Measurements from ENCODE around the gene ATXN1.

DNA sequence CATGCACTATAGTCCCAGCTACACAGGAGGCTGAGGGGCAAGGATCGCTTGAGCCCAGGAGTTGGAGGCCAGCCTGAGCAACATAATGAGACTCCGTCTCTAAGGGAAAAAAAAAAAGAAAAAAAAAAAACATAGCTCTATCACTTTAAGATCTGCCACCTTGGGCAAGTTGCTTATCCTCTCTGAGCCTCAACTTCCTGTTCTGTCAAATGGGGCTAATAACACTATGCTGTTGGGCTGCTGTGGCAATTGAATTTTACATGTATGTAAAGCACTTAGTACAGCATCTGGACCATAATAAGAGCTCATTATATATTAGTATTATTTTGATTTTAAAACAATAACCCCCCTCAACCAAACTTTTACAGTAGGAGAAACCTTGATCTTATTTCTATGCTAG, 141.5 kb downstream of the ATXN1 start:
- TF ChIP-seq, protein P1, sequence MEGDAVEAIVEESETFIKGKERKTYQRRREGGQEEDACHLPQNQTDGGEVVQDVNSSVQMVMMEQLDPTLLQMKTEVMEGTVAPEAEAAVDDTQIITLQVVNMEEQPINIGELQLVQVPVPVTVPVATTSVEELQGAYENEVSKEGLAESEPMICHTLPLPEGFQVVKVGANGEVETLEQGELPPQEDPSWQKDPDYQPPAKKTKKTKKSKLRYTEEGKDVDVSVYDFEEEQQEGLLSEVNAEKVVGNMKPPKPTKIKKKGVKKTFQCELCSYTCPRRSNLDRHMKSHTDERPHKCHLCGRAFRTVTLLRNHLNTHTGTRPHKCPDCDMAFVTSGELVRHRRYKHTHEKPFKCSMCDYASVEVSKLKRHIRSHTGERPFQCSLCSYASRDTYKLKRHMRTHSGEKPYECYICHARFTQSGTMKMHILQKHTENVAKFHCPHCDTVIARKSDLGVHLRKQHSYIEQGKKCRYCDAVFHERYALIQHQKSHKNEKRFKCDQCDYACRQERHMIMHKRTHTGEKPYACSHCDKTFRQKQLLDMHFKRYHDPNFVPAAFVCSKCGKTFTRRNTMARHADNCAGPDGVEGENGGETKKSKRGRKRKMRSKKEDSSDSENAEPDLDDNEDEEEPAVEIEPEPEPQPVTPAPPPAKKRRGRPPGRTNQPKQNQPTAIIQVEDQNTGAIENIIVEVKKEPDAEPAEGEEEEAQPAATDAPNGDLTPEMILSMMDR (IDR thresholded peaks at IDR 0.05; ENCODE audit: low read depth, low read length, poor library complexity, severe bottlenecking), result no peak
- TF ChIP-seq EZH2phosphoT487 (IDR thresholded peaks at IDR 0.05; ENCODE audit: borderline replicate concordance, low read length), result no peak
